K562 treated with DMSO at 1 percent for 48 hours (cell line): ENCODE data around the gene CCDC14. TPM values are rescaled to one million over a fixed set of nuclear protein-coding genes. Genes with fewer than 3 reads are reported as not detected.

ENCODE experiments used
- total RNA-seq: library from RNA; unstranded; fragments of 300-600 nt; gene quantifications from 2 replicates; pipeline ENCODE4 v1.2.3, GENCODE V29; 2022; ENCODE audit warnings: low replicate concordance; ENCODE audit errors: extremely low read depth

Gene CCDC14, protein sequence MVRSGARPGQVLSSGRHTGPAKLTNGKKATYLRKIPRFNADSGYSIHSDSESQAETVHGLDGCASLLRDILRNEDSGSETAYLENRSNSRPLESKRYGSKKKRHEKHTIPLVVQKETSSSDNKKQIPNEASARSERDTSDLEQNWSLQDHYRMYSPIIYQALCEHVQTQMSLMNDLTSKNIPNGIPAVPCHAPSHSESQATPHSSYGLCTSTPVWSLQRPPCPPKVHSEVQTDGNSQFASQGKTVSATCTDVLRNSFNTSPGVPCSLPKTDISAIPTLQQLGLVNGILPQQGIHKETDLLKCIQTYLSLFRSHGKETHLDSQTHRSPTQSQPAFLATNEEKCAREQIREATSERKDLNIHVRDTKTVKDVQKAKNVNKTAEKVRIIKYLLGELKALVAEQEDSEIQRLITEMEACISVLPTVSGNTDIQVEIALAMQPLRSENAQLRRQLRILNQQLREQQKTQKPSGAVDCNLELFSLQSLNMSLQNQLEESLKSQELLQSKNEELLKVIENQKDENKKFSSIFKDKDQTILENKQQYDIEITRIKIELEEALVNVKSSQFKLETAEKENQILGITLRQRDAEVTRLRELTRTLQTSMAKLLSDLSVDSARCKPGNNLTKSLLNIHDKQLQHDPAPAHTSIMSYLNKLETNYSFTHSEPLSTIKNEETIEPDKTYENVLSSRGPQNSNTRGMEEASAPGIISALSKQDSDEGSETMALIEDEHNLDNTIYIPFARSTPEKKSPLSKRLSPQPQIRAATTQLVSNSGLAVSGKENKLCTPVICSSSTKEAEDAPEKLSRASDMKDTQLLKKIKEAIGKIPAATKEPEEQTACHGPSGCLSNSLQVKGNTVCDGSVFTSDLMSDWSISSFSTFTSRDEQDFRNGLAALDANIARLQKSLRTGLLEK
- total RNA-seq: not detected in 2 replicates

DNA sequence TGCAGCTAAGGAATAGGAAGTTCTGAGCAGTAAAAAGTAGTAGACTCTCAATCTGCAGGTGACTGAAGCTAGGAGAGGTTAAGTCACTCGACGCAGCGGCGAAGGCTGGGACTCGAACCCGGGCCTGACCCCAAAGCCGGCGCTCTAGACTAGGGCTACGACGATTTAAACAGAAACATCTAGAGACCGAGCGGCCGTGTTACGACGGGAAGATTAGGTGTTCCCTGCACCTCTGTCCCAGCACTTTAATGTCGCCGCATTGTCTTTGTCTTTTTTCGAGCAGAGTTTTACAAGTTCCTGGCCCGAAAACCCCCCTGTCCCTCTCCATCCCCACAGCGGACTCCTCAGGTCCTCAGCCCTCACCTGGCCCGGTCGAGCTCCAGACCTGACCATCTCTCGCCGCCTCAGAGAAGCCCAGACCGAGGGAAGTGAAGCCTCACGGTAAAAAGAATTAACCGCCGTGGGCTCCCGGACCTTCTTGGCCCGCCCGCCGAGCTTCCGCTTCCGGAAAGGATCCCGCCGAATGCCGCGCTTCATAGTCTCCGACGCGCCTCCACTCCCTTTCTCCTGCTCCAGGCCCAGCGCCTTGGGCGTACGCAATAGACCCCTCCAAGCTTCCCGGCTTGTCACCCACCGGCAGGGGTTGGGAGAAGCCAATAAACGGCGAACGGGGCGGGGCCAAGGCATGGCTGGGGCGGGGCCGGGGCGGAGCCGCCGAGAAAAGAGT is at the start of gene CCDC14:
CCDC14 (minus strand) TSS at position 449 of the 727 bp plus-strand sequence; CDS start at position 393, 56 bp downstream.

DNA sequence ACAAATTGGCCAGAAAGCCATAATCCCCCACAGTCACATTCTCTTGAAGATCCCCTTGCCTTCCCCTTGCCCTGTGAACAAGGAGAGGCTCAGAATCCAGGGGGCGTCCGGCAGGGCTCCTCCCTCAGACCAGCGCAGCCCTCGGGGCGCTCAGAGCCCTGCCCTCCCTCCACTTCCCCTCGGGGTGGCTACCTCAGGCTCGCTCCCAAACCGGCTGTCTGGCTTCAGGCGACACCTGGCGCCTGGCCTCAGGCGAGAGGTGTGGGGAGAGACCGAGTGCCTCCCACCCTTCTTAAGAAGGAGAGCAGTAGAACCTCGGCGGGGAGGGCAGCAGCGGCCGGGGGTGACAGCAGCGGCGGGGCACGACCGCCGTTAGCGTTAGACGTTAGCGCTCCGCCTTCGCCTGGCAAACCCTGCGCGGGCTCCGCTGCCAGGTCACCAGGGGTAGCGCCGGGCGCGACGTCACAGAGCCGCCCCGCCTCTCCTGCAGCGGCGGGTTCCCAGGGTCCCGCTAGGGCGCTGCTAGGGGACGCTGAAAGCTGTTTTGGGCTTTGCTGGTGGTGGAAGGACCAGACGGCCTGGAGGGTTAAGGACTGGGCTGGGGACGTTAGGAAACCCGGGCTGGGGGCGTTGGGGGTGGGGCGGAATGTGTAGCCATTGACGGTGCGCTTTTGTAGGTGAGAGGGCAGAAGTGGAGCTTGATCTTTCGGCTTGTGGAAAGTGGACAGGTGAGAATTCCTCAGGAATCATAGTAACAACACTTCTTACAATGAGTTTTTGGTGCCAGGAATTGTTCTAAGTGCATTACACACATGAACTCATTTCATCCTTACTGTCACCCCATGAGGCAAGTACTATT is 30.9 kb upstream of the CCDC14 start, which contains the start of gene ROPN1:
ROPN1 (minus strand) TSS at position 395 of the 859 bp plus-strand sequence. CDS start 11,643 bp downstream, outside the sequence.

DNA sequence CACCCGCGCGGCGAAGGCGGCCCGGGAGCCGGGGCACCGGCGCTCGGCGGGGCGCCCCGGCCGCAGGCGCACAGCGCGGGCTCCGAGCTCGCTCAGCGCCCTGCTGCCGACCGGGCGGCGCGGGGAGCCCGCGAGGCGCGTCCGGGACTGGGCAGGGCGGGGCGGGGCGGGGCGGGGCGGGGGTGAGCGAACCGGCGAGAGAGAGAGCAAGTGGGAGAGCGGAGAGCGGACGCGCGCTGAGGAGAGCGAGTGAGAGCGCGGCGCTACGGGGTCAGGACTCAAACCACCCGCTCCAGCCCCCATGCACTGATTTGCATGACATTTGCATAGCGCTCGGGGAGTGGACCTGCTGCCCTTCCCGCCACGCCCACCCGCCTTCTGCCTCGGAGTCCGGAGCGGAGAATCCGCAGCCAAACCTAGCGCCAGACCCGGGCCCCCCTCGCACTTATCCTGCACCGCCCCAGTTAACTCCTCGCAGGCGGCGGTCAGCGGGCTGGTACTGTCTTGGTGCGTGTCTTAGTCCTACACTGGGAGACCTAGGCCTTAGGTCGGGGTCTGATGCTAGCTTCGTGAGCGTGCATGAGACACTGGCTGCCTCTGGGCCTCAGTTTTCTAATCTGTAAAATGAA is 76.7 kb downstream of the CCDC14 start, which contains the start of gene MYLK:
MYLK (minus strand) TSS at position 130 of the 629 bp plus-strand sequence. CDS start 90,491 bp downstream, outside the sequence.

Other genes starting within 250 kb of the CCDC14 start
- gene MYLK, start 76.9 kb downstream of the CCDC14 start, total RNA-seq: not detected in 2 replicates
- not detected in 2 replicates for gene ROPN1, start 30.9 kb upstream of the CCDC14 start, total RNA-seq
- not detected in 2 replicates for gene KALRN, start 72.1 kb upstream of the CCDC14 start, total RNA-seq